GM19035 (cell line): Measurements from ENCODE around the gene SHCBP1L.

Experiments used
- ATAC-seq: cut with Tn5 transposase; IDR thresholded peaks from one replicate; pipeline ENCODE4 v1.9.1; 2021; ENCODE audit not compliant: unreplicated experiment

Gene SHCBP1L

GRCh38 chr1:182952677-182953444 is at the start of gene SHCBP1L:
TSS of gene SHCBP1L (minus strand) at chr1:182953166. CDS start at chr1:182953133, 33 bp downstream.
- no peak for ATAC-seq

- ATAC-seq, result no peak
Measured at GRCh38 chr1:183002267-183002666, 49.3 kb upstream of the SHCBP1L start.

GRCh38 chr1:183000167-183000962 is 47.4 kb upstream of the SHCBP1L start:
- ATAC-seq, result no peak

- ATAC-seq, result no peak
Measured at GRCh38 chr1:182998482-182998881, 45.5 kb upstream of the SHCBP1L start.

- no peak for ATAC-seq
Measured at GRCh38 chr1:182996816-182997215, 43.9 kb upstream of the SHCBP1L start.

- no peak for ATAC-seq
Measured at GRCh38 chr1:182995894-182996293, 42.9 kb upstream of the SHCBP1L start.

- ATAC-seq, result no peak
Measured at GRCh38 chr1:182993746-182994145, 40.8 kb upstream of the SHCBP1L start.

- ATAC-seq, result no peak
Measured at GRCh38 chr1:182990413-182991144, 37.6 kb upstream of the SHCBP1L start.

GRCh38 chr1:182985876-182986275 is 32.9 kb upstream of the SHCBP1L start:
- ATAC-seq, result no peak

- no peak for ATAC-seq
Measured at GRCh38 chr1:182984621-182985020, 31.7 kb upstream of the SHCBP1L start.

- no peak for ATAC-seq
Measured at GRCh38 chr1:182984138-182984537, 31.2 kb upstream of the SHCBP1L start.

GRCh38 chr1:182978151-182978853 is 25.3 kb upstream of the SHCBP1L start:
- ATAC-seq, result no peak

- ATAC-seq, result no peak
Measured at GRCh38 chr1:182977480-182977879, 24.5 kb upstream of the SHCBP1L start.

GRCh38 chr1:182974506-182975191 is 21.7 kb upstream of the SHCBP1L start:
- ATAC-seq, result no peak

- no peak for ATAC-seq
Measured at GRCh38 chr1:182972829-182973228, 19.9 kb upstream of the SHCBP1L start.

- ATAC-seq, result no peak
Measured at GRCh38 chr1:182972231-182972630, 19.3 kb upstream of the SHCBP1L start.

GRCh38 chr1:182971219-182971618 is 18.3 kb upstream of the SHCBP1L start:
- ATAC-seq, result no peak

- no peak for ATAC-seq
Measured at GRCh38 chr1:182968836-182969734, 16.1 kb upstream of the SHCBP1L start.

- no peak for ATAC-seq
Measured at GRCh38 chr1:182968151-182968741, 15.3 kb upstream of the SHCBP1L start.
